Stimulated activated CD4-positive, alpha-beta T cell treated with anti-CD3 and anti-CD28 coated beads, Interleukin-2, amount 100 ng/mL, for 24 hours (primary cell): Measurements from ENCODE around the gene UBXN11.

Experiments
- DNase-seq, 2 donors: peaks; one replicate each; pipeline ENCODE4 v3.0.0-alpha.2; 2020

The UBXN11 gene

DNA sequence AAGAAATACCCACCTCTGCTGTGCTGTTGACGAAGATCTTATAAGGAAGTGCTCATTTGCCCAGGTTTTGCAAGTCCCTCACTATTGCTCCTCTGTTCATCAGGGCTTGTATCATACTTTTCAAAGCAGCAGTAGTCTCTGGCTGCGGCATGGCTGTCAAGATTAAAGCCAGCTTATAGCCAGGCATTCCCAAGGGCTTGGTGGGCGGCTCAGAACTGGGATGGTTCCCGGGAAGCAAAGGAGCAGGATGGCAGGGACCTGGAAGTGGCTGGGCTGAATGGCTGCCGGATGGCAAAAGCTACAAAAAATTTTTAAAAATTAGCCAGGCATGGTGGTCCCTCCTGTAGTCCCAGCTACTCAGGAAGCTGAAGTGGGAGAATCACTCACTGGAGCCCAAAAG, 43.2 kb downstream of the UBXN11 start:
- no peak for DNase-seq

DNA sequence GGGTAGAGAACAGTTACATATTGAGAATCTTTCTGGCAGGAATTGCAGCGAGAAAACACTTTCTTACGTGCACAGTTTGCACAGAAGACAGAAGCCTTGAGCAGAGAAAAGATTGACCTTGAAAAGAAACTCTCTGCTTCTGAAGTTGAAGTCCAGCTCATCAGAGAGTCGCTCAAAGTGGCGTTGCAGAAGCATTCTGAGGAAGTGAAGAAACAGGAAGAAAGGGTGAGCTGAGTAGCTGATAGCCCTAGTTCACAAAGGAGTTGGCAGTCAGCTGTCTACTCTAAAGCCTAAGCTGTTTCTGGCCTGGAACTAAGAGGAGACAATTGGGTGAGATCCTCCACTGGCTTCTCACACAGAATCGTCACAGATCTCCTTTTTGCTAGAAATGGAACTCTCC, 46.9 kb downstream of the UBXN11 start:
- DNase-seq, result no peak

DNA sequence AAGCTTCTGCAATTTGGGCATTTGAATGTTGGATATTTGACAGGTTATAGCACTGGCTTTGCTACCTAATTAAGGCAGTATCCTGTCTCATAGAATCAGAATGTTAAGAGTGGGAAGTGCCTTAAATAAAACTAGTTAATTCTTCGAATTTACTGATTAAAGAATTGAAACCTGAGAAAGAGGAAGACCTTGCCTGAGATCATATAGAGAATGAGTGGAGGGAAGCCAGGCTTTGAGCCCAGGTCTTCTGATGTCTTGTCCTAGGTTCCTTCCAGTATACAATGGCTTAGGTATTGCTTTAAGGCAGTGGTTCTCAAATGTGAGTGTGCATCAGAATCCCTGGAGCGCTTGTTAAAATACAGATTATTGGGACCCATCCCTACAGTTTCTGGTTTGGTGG, 47.4 kb downstream of the UBXN11 start:
- DNase-seq, result no peak

DNA sequence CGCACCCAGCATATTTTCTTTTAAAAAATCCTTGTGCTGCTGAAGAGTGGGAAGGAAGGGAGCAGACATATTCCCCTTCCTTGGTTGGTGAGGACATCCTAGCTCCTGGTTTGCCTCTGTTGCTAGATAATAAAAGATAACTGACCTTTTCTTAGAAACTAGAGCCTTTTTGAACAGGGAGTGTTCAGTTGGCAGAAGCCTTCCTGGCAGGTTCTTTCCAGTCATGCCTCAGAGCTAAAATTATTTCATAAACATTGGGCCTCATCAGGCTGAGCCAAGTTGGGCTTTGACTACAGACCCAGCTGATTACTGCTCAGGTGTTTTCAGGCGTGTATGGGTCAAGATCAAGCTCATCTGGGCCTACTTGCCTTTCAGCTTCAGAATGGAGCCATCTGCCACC, 49.2 kb downstream of the UBXN11 start:
- no peak for DNase-seq

DNA sequence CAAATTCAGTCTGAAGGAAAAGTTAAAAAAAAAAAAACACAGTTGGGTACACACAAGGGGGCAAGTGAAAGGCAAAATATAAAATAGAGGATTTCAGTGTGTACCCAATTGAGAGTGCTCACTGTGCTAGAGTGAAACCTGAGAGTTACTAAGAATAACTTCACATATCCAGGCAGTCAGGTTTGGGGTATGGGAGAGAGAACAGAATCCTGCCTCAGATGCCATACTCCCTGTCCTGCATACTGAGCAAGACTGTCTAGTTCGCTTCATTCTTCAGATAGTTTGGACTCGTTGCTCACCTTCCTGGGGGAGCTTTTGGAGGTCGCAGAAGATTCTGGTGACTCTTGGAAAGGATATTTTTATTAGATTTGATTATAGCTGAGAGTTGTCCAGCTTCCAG, 52.0 kb downstream of the UBXN11 start:
- no peak for DNase-seq

DNA sequence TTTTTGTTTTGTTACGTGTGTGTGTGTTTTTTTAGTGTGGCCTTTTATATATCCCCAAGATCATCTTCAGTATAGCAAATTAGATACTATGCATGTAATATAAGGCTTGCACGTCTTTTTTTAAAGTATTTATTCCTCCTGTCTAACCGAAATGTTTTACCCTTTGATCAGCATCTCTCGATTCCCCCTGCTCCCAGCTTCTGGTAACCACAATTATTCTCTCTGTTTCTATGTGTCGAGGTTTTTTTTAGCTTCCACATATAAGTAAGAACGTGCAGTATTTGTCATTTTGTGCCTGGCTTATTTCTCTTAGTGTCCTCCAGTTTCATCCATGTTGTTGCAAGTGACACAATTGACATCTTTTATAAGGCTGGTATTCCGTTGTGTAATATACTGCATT, 53.7 kb downstream of the UBXN11 start:
- DNase-seq, result no peak

DNA sequence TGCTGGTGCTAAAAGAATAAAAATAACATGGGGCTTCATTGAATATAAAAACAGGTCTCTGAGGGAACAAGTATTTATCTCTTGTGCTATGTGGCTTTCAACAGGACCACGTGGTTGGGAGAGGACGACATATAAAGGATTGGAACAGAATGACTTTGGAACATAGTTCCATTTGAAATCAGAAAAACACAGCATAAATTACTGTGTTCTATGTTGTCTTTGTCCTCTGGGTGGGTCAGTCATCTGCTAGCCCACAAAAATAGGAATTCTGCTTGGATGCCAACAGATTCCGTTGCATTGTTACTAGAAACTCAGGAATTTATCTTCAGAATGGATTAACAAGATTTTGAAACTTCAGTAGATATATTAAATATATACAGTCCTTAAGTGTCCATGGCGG, 66.5 kb downstream of the UBXN11 start:
- no peak for DNase-seq

DNA sequence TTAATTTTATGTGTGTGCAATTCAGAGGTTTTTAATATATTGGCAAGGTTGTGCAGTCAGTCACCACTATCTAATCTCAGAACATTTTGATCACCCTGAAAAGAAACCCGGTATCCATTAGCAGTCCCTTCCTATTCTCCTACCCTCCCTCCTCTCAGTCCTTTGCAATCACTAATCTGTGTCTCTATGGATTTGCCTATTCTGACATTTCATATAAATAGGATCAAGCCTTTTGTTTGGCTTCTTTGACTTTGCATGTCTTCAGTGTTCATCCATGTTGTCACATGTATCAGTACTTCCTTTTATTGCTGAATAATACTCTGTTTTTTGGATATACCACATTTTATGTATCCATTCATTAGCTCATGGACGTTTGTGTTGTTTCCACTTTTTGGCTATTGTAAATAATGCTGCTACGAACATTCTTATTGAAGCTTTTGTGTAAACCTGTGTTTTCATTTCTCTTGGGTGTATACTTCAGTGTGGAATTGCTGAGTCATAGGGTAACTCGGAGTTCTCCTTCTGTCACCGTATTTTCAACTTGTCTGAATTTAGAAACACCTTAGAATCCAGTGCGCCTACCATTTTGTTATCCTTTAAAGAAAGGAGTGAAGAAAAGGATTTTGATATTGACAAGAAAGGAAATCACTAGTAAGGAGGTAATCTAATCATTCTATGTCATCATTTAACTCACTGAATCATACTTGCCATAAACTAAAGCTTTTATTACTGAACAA, 69.0 kb downstream of the UBXN11 start:
- DNase-seq, result no peak

DNA sequence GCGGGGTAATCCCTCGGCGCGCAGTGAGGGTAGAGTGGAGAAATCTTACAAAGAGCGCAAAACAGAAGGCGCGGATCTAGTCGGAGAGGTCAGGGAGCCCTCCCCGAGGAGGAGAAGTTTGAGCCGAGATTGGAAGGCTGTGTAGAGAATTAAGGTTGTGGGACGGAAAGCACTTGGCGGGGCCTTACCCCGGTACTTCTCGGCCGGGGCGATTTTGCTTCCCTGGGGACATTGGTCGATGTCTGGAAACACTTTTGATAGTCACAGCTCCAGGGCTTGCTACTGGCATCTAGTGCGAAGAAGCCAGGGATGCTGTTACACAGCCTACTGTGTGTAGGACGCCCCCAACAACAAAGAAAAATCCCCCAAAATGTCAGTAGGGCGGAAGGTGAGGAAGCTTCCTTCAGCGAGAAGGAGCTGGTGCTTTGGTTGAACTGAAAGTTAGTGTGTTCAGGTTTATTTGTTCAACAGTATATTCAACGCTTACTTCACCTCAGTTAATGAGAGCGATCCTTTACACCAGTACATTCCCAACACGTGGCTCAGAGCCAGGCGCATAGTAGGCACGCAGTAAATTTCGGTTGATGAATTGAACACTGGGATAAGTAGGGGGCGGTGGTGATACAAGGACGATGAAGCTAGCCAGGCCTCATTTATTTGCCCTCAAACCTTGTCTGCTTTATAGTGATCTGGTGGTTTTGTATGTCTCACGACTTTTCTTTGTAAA, 71.6 kb downstream of the UBXN11 start:
- peak in 1 of 2 donors; percentile 11 for DNase-seq

DNA sequence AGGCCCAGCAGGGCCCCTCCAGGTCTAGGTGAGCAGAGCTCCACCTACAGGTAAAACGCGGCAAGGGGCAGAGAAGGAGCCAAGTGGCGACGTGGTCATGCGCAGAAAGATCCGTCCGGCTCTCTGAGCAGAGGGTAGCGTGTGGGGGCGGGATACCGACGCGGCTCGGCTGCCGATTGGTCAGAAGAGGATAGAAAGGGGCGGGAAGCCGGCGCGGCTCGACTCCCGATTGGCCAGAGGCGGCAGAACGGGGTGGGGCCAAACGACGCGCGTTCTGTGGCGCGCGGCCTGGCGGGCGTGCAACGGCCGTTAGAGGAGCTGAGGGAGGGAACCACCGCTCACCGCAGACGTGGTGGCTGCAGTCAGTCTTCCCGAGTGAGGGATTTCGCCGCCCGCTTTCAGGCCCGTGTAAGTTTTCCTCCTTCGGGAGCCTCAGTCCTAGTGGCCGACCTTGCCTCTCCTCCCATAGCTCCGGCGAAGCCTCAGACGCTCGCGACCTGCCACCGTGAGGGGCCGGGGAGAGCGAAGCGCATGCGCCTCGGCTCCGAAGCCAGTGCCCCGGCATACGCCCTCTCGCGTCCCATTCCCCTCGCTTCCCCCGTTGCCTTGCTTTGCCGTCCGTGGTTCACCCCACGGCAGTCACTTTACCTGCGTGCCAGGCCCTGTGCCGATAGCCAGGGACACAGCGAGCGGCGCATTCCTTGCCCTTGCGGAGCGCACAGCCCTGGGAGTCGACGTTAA, 72.4 kb downstream of the UBXN11 start, which contains the start of gene CEP85:
TSS of gene CEP85 (plus strand) at position 298 of the 741 bp plus-strand sequence. CDS start 5,584 bp downstream, outside the sequence.
- peak; percentile 98 for DNase-seq
